H1 (cell line): ENCODE measurements around the gene ZNF248.

Experiments
- CTCF ChIP-seq, 3 experiments: IDR thresholded peaks; 1 replicate in 2 of 3; 2 replicates in 1 of 3; pipeline versions ENCODE4 v1.5.1 to v1.6.1; 2011; ENCODE audit warnings: low read length in 3 of 3, mild to moderate bottlenecking in 3 of 3, inconsistent platforms in 2 of 3, low read depth in 1 of 3, moderate library complexity in 1 of 3; ENCODE audit not compliant: insufficient read depth in 1 of 3; ENCODE audit errors: control extremely low read depth in 1 of 3
- HDAC6 ChIP-seq: IDR thresholded peaks from one replicate; pipeline ENCODE4 v1.7.1; 2012; ENCODE audit warnings: low read depth, mild to moderate bottlenecking, inconsistent platforms, low read length, moderate library complexity
- MAFK ChIP-seq: IDR thresholded peaks from 2 replicates; pipeline ENCODE4 v1.6.1; 2012; ENCODE audit warnings: low read depth, mild to moderate bottlenecking, improper control_type of control experiment, low read length
- POLR2A ChIP-seq, 2 experiments: IDR thresholded peaks; 1 replicate in 1 of 2; 2 replicates in 1 of 2; pipeline ENCODE4 v1.6.1; 2011; ENCODE audit warnings: low read depth in 2 of 2, low read length in 2 of 2, mild to moderate bottlenecking in 2 of 2; ENCODE audit errors: control extremely low read depth in 1 of 2

GRCh38 chr10:37775612-37776011, 81.8 kb downstream of the ZNF248 start:
- no peak for TF ChIP-seq HDAC6
- TF ChIP-seq POLR2A (IDR thresholded peaks at IDR 0.05; ENCODE audit: control extremely low read depth in 1 of 2, low read depth in 2 of 2, low read length in 2 of 2), result no peak
- TF ChIP-seq CTCF (IDR thresholded peaks at IDR 0.05; ENCODE audit: control extremely low read depth in 1 of 3, insufficient read depth in 1 of 3, low read depth in 1 of 3, low read length in 3 of 3), result no peak
- TF ChIP-seq MAFK, result no peak
